HUES64 (cell line): Measurements from ENCODE around the gene N4BP2.
A peak's percentile ranks its signal among the peaks of the same experiment; 100 is the strongest.
"Not testable (repeated sequence)": the region's sequence is repeated elsewhere in the genome, so short reads cannot be mapped to it uniquely, and the experiment has no call there.

Experiments
- H3K27ac ChIP-seq: 2 replicates; pipeline ENCODE4 v1.7.0; 2013; ENCODE audit warnings: low read depth, low read length, inconsistent platforms
- H3K27me3 ChIP-seq: 2 replicates; pipeline ENCODE4 v1.6.1; 2013; ENCODE audit warnings: mild to moderate bottlenecking, low read length; ENCODE audit not compliant: insufficient read depth
- H3K36me3 ChIP-seq: 2 replicates; pipeline ENCODE4 v1.6.1; 2013; ENCODE audit warnings: mild to moderate bottlenecking, low read length; ENCODE audit not compliant: insufficient read depth
- H3K4me1 ChIP-seq: 2 replicates; pipeline ENCODE4 v1.6.1; 2013; ENCODE audit warnings: mild to moderate bottlenecking, low read length, moderate library complexity; ENCODE audit not compliant: insufficient read depth
- H3K4me3 ChIP-seq: 2 replicates; pipeline ENCODE4 v1.5.1; 2013; ENCODE audit warnings: mild to moderate bottlenecking, low read length, moderate library complexity
- H3K9ac ChIP-seq: 2 replicates; pipeline ENCODE4 v1.6.1; 2013; ENCODE audit warnings: mild to moderate bottlenecking, low read depth, low read length
- H3K9me3 ChIP-seq: 2 replicates; pipeline ENCODE4 v1.6.1; 2013; ENCODE audit warnings: low read depth, low read length; ENCODE audit not compliant: insufficient read depth
- WGBS: fragments of 150-250, 120-280 bp; methylation state at CpG from one replicate; pipeline ENCODE4 v1.1.7; 2013; ENCODE audit warnings: missing lambda C conversion rate; 5-methylcytosine and 5-hydroxymethylcytosine counted together

Gene N4BP2

DNA sequence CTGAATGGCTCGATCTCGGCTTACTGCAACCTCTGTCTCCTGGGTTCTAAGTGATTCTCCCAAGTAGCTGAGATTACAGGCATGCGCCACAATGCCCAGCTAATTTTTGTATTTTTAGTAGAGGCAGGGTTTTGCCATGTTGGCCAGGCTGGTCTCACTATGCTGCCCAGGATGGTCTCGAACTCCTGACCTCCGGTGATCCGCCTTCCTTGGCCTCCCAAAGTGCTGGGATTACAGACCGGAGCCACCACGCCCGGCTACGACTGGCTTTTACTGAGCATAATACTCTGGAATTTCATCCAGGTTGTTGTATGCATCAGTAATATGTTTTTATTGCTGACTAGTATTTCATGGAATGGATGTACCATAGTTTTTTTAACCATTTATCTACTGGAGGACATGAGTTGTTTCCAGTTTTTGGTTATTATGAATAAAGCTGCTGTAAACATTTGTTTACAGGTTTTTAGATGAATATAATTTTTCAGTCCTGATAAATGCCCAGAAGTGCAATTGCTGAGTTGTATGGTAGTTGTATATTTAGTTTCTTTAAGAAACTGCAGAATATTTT lies 31.2 kb downstream of the N4BP2 start:
- 92% methylated on average over 10 of the region's 10 CpGs for WGBS
- Histone ChIP-seq H3K4me3 (no peak overlapping the region), H3K4me1 (no peaks in the 10 kb centered on the region), H3K9ac (no peak overlapping the region), H3K27ac (no peak overlapping the region), H3K36me3 (peaks cover 3% of the 10 kb centered on the region; the same call in 1 of the 2 replicates), H3K27me3 (no peaks in the 10 kb centered on the region), H3K9me3 (no peaks in the 10 kb centered on the region)

DNA sequence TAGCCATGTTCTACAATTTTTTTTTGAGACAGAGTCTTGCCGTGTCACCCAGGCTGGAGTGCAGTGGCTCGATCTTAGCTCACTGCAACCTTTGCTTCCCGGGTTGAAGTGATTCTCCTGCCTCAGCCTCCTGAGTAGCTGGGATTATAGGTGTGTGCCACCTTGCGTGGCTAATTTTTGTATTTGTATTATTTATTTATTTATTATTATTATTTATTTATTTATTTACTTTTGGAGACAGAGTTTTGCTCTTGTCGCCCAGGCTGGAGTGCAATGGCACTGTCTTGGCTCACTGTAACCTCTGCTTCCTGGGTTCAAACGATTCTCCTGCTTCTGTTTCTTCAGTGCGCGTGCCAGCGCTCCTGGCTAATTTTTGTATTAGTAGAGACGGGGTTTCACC lies 36.8 kb downstream of the N4BP2 start:
- H3K9me3 ChIP-seq, H3K4me1 ChIP-seq, H3K4me3 ChIP-seq, H3K36me3 ChIP-seq, H3K9ac ChIP-seq, H3K27me3 ChIP-seq, H3K27ac ChIP-seq: not testable (repeated sequence)
- WGBS, result 97% methylated on average over 9 of the region's 10 CpGs

DNA sequence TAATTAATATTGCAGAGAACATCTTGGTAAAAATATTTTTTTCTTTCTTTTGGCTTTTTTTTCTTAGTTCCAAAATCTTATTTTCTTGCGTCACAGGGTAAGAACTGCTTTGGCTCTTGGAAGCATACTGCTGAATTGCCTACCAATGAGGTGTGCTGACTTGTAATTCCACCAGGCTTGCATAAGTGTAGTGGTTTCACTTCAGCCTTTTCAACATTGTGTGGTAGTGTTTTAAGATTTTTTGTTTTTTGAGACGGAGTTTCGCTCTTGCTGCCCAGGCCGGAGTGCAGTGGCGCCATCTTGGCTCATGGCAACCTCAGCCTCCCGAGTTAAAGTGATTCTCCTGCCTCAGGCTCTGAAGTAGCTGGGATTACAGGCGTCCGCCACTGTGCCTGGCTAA lies 42.4 kb downstream of the N4BP2 start:
- Histone ChIP-seq H3K9ac (no peak overlapping the region), H3K4me1 (no peaks in the 10 kb centered on the region), H3K4me3 (no peak overlapping the region), H3K27ac (no peak overlapping the region), H3K36me3 (peaks cover 26% of the 10 kb centered on the region), H3K9me3 (no peaks in the 10 kb centered on the region), H3K27me3 (no peaks in the 10 kb centered on the region)
- 97% methylated on average over 8 of the region's 8 CpGs for WGBS

DNA sequence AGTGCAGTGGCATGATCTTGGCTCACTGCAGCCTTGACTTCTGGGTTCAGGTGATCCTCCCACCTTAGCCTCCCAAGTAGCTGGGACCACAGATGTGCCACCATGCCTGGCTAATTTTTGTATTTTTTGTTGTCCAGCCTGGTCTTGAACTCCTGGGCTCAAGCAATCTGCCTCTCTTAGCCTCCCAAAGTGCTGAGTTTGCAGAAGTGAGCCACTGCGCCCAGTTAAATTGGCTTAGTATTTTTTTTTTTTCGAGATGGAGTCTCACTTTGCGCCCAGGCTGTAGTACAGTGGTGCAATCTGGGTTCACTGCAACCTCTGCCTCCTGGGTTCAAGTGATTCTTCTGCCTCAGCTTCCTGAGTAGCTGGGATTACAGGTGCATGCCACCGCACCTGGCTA lies 50.5 kb downstream of the N4BP2 start:
- H3K4me1 ChIP-seq, result not testable (repeated sequence)
- peaks cover 61% of the 10 kb centered on the region for H3K36me3 ChIP-seq
- WGBS, result 95% methylated on average over 4 of the region's 4 CpGs

DNA sequence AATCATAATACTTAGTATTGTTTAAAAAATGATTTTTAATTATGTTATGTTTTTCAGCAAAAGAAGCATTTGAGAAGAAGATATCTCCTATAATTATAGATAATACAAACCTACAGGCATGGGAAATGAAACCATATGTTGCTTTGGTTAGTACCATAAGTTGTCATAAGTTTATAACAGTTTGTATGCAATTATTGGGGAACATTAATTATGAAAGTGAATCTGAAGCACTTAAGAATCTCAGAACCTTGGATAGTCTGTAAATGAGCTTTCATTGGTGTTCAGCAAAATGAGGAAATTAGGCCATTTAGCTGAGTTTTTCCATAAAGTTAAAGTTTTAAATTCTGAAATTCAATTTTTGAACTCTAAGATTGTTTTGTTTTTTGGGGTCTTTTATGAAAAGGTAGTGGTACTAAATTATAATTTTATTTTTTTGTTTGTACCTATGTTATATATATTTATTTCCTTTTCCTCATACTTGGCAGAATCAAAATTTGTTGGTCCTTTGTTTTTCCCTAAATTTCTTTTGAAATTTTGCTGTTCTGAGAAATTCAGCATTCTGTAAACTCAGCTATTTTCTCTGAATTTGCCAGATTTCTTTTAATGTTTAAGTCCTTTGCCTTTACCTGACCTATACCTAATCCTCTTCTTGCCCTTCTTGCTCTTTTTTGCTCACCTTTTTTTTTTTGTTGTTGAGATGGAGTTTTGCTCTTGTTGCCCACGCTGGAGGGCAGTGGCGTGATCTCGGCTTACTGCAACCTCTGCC lies 55.6 kb downstream of the N4BP2 start:
- no peak overlapping the region for H3K27ac ChIP-seq
- 96% methylated on average over 3 of the region's 3 CpGs for WGBS
- H3K9ac ChIP-seq, result no peak overlapping the region
- no peaks in the 10 kb centered on the region for H3K4me1 ChIP-seq
- H3K36me3 ChIP-seq, result peaks cover 73% of the 10 kb centered on the region
- no peaks in the 10 kb centered on the region for H3K9me3 ChIP-seq
- H3K4me3 ChIP-seq, result no peak overlapping the region
- no peaks in the 10 kb centered on the region for H3K27me3 ChIP-seq

More for the DNA sequence above, 50.5 kb downstream of the N4BP2 start:
- H3K9ac ChIP-seq, H3K9me3 ChIP-seq, H3K4me3 ChIP-seq, H3K27ac ChIP-seq, H3K27me3 ChIP-seq: not testable (repeated sequence)

DNA sequence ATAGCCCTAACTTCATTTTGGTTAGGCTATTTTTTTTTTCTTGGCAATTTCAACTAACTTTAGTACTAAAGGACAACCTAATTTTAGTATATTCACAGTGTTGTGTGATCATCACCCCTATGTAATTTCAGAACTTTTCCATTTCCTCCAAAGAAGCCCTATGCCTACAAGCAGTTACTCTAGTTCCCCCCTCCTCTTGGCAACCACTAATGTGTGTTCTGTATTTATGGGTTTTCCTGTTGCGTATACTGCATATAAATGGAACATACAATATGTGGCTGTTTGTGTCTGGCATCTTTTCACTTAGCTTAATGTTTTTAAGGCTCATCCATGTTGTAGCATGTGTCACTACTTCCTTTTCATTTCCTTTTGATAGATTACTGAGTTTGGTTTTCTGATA lies 57.6 kb downstream of the N4BP2 start:
- H3K36me3 ChIP-seq, result peaks cover 74% of the 10 kb centered on the region
- no CpG with 5 or more reads among the region's 1 CpG for WGBS

DNA sequence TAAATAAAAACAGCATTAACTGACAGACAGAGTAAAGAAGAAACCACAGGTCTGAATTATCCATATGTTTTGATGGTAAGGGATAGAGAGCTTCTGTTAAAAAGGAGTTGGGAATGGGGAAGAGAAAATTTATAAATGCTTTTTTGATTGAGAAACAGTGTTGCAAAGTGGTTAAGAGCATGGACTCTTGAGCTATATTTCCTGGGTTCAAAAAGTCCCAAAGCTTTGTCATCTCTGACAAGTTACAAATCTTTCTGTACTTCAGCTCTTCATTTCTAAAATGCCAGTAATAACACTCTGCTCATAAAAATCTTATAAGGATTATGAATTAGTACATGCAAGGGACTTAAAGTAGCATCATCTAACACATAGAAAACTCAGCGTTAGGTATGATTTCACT lies 62.2 kb downstream of the N4BP2 start:
- WGBS, result 25% methylated on average over 1 of the region's 1 CpG
- Histone ChIP-seq H3K4me1 (peaks cover 33% of the 10 kb centered on the region), H3K27me3 (no peaks in the 10 kb centered on the region), H3K27ac (peak overlapping the region; percentile 77), H3K4me3 (no peak overlapping the region), H3K9ac (no peak overlapping the region), H3K9me3 (no peaks in the 10 kb centered on the region), H3K36me3 (peaks cover 57% of the 10 kb centered on the region)

More for the DNA sequence above, 57.6 kb downstream of the N4BP2 start:
- H3K4me1 ChIP-seq, result peaks cover 9% of the 10 kb centered on the region
- no peaks in the 10 kb centered on the region for H3K27me3 ChIP-seq
- no peak overlapping the region for H3K4me3 ChIP-seq
- no peak overlapping the region for H3K27ac ChIP-seq
- no peak overlapping the region for H3K9ac ChIP-seq
- no peaks in the 10 kb centered on the region for H3K9me3 ChIP-seq

DNA sequence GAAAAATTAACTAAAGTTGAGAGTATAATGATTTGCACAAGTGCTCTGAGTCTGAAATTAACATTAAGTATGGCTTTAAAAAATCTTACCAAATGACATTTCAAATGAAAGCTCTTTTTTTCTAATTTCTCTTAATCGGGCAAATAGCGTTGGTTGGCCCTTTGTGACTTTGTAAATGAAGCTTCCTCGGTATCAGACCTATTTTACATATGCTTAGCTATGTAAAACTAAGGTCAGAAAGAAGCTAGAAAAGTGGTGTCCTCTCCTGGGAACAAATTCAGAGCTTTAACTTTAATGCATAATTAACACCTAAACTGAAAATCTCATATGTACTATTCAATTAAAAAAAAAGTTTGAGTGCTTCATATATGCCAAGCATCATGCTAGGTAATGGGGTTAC lies 62.7 kb downstream of the N4BP2 start:
- Histone ChIP-seq H3K9ac (no peak overlapping the region), H3K27ac (peak overlapping the region; percentile 77), H3K36me3 (peaks cover 56% of the 10 kb centered on the region), H3K27me3 (no peaks in the 10 kb centered on the region), H3K9me3 (no peaks in the 10 kb centered on the region), H3K4me3 (peak overlapping the region; percentile 13; the same call in 1 of the 2 replicates), H3K4me1 (peaks cover 33% of the 10 kb centered on the region)
- WGBS, result 5% methylated on average over 3 of the region's 3 CpGs

DNA sequence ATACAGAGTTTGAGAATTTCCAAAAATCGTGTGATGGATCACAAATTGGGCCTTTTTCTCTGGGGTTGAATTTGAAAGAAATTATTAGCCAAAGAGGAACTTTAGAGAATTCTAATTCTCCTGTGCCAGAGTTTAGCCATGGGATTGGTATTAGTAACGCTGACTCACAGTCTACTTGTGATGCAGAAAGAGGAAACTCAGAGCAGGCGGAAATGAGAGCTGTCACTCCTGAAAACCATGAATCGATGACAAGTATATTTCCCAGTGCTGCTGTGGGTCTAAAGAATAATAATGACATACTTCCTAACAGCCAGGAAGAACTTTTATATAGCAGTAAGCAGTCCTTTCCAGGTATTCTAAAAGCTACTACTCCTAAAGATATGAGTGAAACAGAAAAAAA lies 64.9 kb downstream of the N4BP2 start:
- Histone ChIP-seq H3K9me3 (no peaks in the 10 kb centered on the region), H3K27me3 (no peaks in the 10 kb centered on the region), H3K4me1 (peaks cover 33% of the 10 kb centered on the region), H3K9ac (no peak overlapping the region), H3K4me3 (no peak overlapping the region), H3K27ac (peak overlapping the region; percentile 15; the same call in 1 of the 2 replicates), H3K36me3 (peaks cover 69% of the 10 kb centered on the region)
- 80% methylated on average over 4 of the region's 4 CpGs for WGBS

DNA sequence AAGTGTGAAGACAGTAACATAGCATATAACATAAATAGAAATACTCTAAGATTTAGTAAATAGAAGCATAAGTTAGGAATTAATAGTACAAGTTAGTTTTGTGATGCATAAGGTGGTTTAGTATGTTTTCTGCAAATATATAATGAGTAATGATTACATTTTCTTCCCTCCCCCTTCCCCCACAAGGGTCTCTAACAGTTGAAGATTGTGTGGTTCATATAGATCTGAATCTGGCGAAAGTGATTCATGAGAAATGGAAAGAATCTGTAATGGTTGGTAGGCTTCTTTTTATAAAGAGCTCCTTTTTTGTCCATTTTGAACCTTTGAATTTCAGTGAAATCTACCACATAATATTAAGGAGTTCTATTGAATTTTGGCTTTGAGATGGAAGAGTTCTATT lies 66.3 kb downstream of the N4BP2 start:
- Histone ChIP-seq H3K27ac (no peak overlapping the region), H3K9ac (no peak overlapping the region), H3K9me3 (no peaks in the 10 kb centered on the region), H3K36me3 (peaks cover 64% of the 10 kb centered on the region), H3K4me1 (peaks cover 33% of the 10 kb centered on the region), H3K27me3 (no peaks in the 10 kb centered on the region), H3K4me3 (no peak overlapping the region)
- WGBS, result 100% methylated on average over 1 of the region's 1 CpG

DNA sequence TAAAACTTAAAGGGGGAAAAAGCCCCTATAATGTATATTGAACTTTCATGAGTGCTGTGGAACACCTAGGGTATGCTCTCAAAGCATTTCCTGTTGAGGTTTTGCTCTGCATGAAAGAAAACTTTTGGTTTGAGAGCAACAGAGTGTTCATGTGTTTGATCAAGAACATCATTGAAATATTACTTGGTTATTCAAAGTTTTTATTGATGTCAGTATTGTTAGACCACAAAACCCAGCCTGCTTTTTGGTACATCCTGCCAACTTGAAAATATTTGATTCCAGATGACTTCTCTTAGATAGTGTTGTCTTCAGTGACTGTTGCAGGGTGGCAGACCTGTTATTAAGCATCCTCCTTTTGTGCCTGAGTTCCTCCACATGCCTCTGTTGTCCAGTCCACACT lies 68.0 kb downstream of the N4BP2 start:
- Histone ChIP-seq H3K4me3 (no peak overlapping the region), H3K9me3 (no peaks in the 10 kb centered on the region), H3K27me3 (no peaks in the 10 kb centered on the region), H3K36me3 (peaks cover 65% of the 10 kb centered on the region), H3K4me1 (peaks cover 19% of the 10 kb centered on the region), H3K9ac (no peak overlapping the region), H3K27ac (no peak overlapping the region)
